Measurements from ENCODE around the gene ANKRD6. TPM values are rescaled to one million over a fixed set of nuclear protein-coding genes. Genes with fewer than 3 reads are reported as not detected.
A peak's percentile ranks its signal among the peaks of the same experiment; 100 is the strongest.

ANKRD6 gene
- total RNA-seq, 1 experiment from 2014 or later = 5.6 TPM

DNA sequence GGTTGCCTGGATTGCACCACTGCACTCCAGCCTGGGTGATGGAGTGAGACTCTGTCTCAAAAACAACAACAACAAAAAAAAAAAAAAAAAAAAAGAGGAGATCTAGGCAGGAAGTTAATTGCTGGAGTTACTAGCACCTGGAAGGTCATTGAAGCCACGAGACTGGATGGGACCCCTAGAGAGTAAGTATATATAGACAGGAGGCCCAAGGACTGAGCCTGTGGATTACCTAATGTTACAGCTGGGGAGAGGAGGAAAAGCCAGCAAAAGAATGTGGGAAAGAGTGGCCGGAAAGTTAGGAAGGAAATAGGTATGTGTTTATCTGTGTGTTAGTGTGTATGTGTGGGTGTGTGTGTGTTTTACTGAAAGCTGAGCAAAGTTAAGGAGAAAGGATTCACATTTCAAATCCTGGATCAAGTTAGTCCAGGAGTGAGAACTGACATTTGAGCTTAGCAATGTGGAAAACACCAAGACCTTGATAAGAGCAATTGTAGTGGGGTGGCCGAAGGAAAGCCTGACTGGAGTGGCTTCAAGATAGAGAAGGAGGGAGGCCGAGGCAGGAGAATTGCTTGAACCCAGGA is 38.4 kb downstream of the ANKRD6 start:
- ChIA-PET CTCF (no interaction called here), POLR2A (ENCODE audit: unreplicated experiment) (no interaction called here)
- H3K4me2 ChIP-seq (ENCODE audit: low read length) = no peak overlapping the region
- no peaks in the 10 kb centered on the region for H3K79me2 ChIP-seq (ENCODE audit: low read length)
- TF ChIP-seq CTCF (conservative IDR thresholded peaks at IDR 0.05; ENCODE audit: low read depth, low read length) (no peak), EZH2 (IDR thresholded peaks at IDR 0.05; ENCODE audit: low read length, unreplicated experiment) (no peak), EZH2phosphoT487 (IDR thresholded peaks at IDR 0.05; ENCODE audit: borderline replicate concordance, low read length) (no peak)
- H3K27ac ChIP-seq (ENCODE audit: low read length) = no peak overlapping the region
- H3K4me3 ChIP-seq (ENCODE audit: low read length) = no peak overlapping the region
- no peaks in the 10 kb centered on the region for H3K4me1 ChIP-seq (ENCODE audit: insufficient read depth, low read length)
- ATAC-seq (no peak), DNase-seq (no peak)
- no peaks in the 10 kb centered on the region for H3F3A ChIP-seq (ENCODE audit: low read length, unreplicated experiment)
- H4K20me1 ChIP-seq (ENCODE audit: low read length) = no peaks in the 10 kb centered on the region
- no peaks in the 10 kb centered on the region for H3K36me3 ChIP-seq (ENCODE audit: low read depth, low read length)
- H3K27me3 ChIP-seq (ENCODE audit: low read length) = no peaks in the 10 kb centered on the region
- H3K9me3 ChIP-seq (ENCODE audit: low read length) = no peaks in the 10 kb centered on the region
- no peak overlapping the region for H3K9ac ChIP-seq (ENCODE audit: low read length)
- no peaks in the 10 kb centered on the region for H3K9me2 ChIP-seq (replicated peaks; ENCODE audit: low read length)
- intact Hi-C loops (cut with micrococcal nuclease) = no loop called here
- H2AFZ ChIP-seq (ENCODE audit: low read length) = no peak overlapping the region
- BruUV-seq (replicated peaks) = no TSS peak

DNA sequence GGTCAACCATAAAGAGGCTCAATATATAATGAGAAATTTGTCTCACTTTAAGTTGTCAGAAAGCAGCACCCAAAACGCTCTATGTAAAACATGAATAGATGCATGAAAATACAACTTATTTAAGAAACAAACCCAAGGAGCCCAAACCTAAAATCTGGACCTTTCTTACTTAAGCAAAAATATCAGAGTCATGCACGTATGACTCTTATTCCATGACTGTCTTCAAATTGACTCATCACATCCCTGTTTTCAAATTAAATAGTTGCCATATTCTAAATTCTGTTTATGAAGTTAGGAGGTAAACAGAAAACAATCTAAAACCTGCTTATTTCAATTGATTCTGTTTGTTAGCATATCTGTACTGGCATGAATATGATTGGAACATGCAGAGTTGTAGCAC is 42.1 kb downstream of the ANKRD6 start:
- ChIA-PET CTCF (no interaction called here), POLR2A (ENCODE audit: unreplicated experiment) (no interaction called here)
- no peak overlapping the region for H3K9ac ChIP-seq (ENCODE audit: low read length)
- H3K79me2 ChIP-seq (ENCODE audit: low read length) = no peaks in the 10 kb centered on the region
- no peak overlapping the region for H3K4me3 ChIP-seq (ENCODE audit: low read length)
- intact Hi-C loops (cut with micrococcal nuclease) = no loop called here
- no peaks in the 10 kb centered on the region for H3K27me3 ChIP-seq (ENCODE audit: low read length)
- no peaks in the 10 kb centered on the region for H3K4me1 ChIP-seq (ENCODE audit: insufficient read depth, low read length)
- TF ChIP-seq CTCF (conservative IDR thresholded peaks at IDR 0.05; ENCODE audit: low read depth, low read length) (no peak), EZH2 (IDR thresholded peaks at IDR 0.05; ENCODE audit: low read length, unreplicated experiment) (no peak), EZH2phosphoT487 (IDR thresholded peaks at IDR 0.05; ENCODE audit: borderline replicate concordance, low read length) (no peak)
- no peaks in the 10 kb centered on the region for H3K9me3 ChIP-seq (ENCODE audit: low read length)
- no peaks in the 10 kb centered on the region for H3K36me3 ChIP-seq (ENCODE audit: low read depth, low read length)
- no peaks in the 10 kb centered on the region for H3F3A ChIP-seq (ENCODE audit: low read length, unreplicated experiment)
- no peak overlapping the region for H2AFZ ChIP-seq (ENCODE audit: low read length)
- H3K27ac ChIP-seq (ENCODE audit: low read length) = no peak overlapping the region
- no peaks in the 10 kb centered on the region for H3K9me2 ChIP-seq (replicated peaks; ENCODE audit: low read length)
- DNase-seq (peak; percentile 6), ATAC-seq (no peak)
- H4K20me1 ChIP-seq (ENCODE audit: low read length) = no peaks in the 10 kb centered on the region
- no TSS peak for BruUV-seq (replicated peaks)
- H3K4me2 ChIP-seq (ENCODE audit: low read length) = no peak overlapping the region

DNA sequence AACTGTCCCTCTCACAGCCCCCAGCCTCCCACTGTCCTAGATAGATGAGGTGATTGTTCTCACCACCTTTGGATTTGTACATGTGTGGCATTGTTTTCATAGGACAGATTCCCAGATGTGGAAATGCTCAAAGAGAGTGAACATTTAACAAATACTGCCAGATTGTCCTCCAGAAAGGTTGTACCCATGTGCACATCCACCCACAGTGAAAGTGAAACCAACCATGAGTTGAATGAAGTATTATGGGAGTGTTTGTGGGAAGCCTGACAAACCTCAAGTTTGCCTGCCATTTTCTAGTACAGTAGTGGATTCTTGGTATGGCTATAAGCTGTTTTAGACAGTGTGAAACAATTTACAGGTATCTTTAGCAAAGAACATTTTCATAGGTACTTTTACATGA is 42.7 kb downstream of the ANKRD6 start:
- BruUV-seq (replicated peaks) = no TSS peak
- intact Hi-C loops (cut with micrococcal nuclease) = no loop called here
- DNase-seq = no peak
- Histone ChIP-seq H3K9ac (ENCODE audit: low read length) (no peak overlapping the region), H3F3A (ENCODE audit: low read length, unreplicated experiment) (no peaks in the 10 kb centered on the region), H3K4me1 (ENCODE audit: insufficient read depth, low read length) (no peaks in the 10 kb centered on the region), H2AFZ (ENCODE audit: low read length) (no peak overlapping the region), H3K9me3 (ENCODE audit: low read length) (no peaks in the 10 kb centered on the region), H3K4me2 (ENCODE audit: low read length) (no peak overlapping the region), H3K36me3 (ENCODE audit: low read depth, low read length) (no peaks in the 10 kb centered on the region), H3K4me3 (ENCODE audit: low read length) (no peak overlapping the region), H4K20me1 (ENCODE audit: low read length) (no peaks in the 10 kb centered on the region), H3K27me3 (ENCODE audit: low read length) (no peaks in the 10 kb centered on the region), H3K9me2 (replicated peaks; ENCODE audit: low read length) (no peaks in the 10 kb centered on the region), H3K27ac (ENCODE audit: low read length) (no peak overlapping the region), H3K79me2 (ENCODE audit: low read length) (no peaks in the 10 kb centered on the region)
- ChIA-PET CTCF (no interaction called here), POLR2A (ENCODE audit: unreplicated experiment) (no interaction called here)
- ATAC-seq = no peak
- TF ChIP-seq EZH2 (IDR thresholded peaks at IDR 0.05; ENCODE audit: low read length, unreplicated experiment) (no peak), EZH2phosphoT487 (IDR thresholded peaks at IDR 0.05; ENCODE audit: borderline replicate concordance, low read length) (no peak), CTCF (conservative IDR thresholded peaks at IDR 0.05; ENCODE audit: low read depth, low read length) (no peak)

Measured in PC-3 (cell line).